Measurements from ENCODE around the gene STYXL1.

Gene STYXL1

GRCh38 chr7:75951506-75951905 lies 96.3 kb downstream of the STYXL1 start:
- no peak for DNase-seq

GRCh38 chr7:75950111-75950681 lies 97.6 kb downstream of the STYXL1 start:
- no peak for DNase-seq

- DNase-seq, result no peak
These were observed 99.6 kb downstream of the STYXL1 start for GRCh38 chr7:75948179-75948578.
